ENCODE measurements around the gene VPS13D.
"Not testable (repeated sequence)": the region's sequence is repeated elsewhere in the genome, so short reads cannot be mapped to it uniquely, and the experiment has no call there.

DNA sequence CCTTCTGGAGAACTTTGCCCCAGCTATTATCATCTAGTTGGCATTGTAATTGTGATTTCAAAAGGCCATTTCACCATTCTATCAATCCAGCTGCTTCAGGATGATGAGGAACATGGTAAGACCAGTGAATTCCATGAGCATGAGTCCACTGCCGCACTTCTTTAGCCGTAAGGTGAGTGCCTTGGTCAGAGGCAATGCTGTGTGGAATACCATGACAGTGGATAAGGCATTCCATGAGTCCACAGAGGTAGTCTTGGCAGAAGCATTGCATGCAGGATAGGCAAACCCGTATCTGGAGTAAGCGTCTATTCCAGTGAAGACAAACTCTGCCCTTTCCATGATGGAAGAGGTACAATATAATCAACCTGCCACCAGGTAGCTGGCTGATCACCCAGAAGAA, 160.5 kb downstream of the VPS13D start:
- TF ChIP-seq, protein P1, sequence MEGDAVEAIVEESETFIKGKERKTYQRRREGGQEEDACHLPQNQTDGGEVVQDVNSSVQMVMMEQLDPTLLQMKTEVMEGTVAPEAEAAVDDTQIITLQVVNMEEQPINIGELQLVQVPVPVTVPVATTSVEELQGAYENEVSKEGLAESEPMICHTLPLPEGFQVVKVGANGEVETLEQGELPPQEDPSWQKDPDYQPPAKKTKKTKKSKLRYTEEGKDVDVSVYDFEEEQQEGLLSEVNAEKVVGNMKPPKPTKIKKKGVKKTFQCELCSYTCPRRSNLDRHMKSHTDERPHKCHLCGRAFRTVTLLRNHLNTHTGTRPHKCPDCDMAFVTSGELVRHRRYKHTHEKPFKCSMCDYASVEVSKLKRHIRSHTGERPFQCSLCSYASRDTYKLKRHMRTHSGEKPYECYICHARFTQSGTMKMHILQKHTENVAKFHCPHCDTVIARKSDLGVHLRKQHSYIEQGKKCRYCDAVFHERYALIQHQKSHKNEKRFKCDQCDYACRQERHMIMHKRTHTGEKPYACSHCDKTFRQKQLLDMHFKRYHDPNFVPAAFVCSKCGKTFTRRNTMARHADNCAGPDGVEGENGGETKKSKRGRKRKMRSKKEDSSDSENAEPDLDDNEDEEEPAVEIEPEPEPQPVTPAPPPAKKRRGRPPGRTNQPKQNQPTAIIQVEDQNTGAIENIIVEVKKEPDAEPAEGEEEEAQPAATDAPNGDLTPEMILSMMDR (IDR thresholded peaks at IDR 0.05 in 4 of 5, conservative IDR thresholded peaks at IDR 0.05 in 1 of 5), result not testable (repeated sequence)
- TF ChIP-seq POLR2A (IDR thresholded peaks at IDR 0.05), result not testable (repeated sequence)
